Hepatocyte (in vitro differentiated cells): ENCODE data around the gene DPH5. TPM values are rescaled to one million over a fixed set of nuclear protein-coding genes. Genes with fewer than 3 reads are reported as not detected.

Source experiments
- DNase-seq: peaks from one replicate; pipeline ENCODE4 v3.0.0-alpha.2; 2016; ENCODE audit warnings: low spot score
- H2AFZ ChIP-seq: fragments of 200-600 bp; sonication (generic); 2 replicates; pipeline ENCODE4 v1.6.0; 2016; ENCODE audit warnings: antibody characterized with exemption, mild to moderate bottlenecking
- H3K27ac ChIP-seq: fragments of 200-600 bp; sonication (generic); 2 replicates; pipeline ENCODE4 v1.5.1; 2016; ENCODE audit warnings: mild to moderate bottlenecking
- H3K27me3 ChIP-seq: fragments of 200-600 bp; sonication (generic); 2 replicates; pipeline ENCODE4 v1.6.1; 2016
- H3K36me3 ChIP-seq: fragments of 200-600 bp; sonication (generic); replicated peaks from 2 replicates; pipeline ENCODE4 v1.5.1; 2016; ENCODE audit warnings: low read depth; ENCODE audit not compliant: insufficient read depth
- H3K4me1 ChIP-seq: fragments of 200-600 bp; sonication (generic); 2 replicates; pipeline ENCODE4 v1.5.1; 2016; ENCODE audit warnings: mild to moderate bottlenecking, moderate library complexity; ENCODE audit not compliant: insufficient read depth
- H3K4me2 ChIP-seq: fragments of 200-600 bp; sonication (generic); 2 replicates; pipeline ENCODE4 v1.6.0; 2016
- H3K4me3 ChIP-seq: fragments of 200-600 bp; sonication (generic); 2 replicates; pipeline ENCODE4 v1.5.1; 2016; ENCODE audit warnings: mild to moderate bottlenecking
- H3K79me2 ChIP-seq: fragments of 200-600 bp; sonication (generic); 2 replicates; pipeline ENCODE4 v1.6.0; 2017; ENCODE audit warnings: mild to moderate bottlenecking
- H3K9me2 ChIP-seq: fragments of 200-600 bp; sonication (generic); replicated peaks from 2 replicates; pipeline ENCODE4 v1.6.0; 2017; ENCODE audit warnings: mild to moderate bottlenecking; ENCODE audit not compliant: insufficient read depth
- H3K9me3 ChIP-seq: fragments of 200-600 bp; sonication (generic); 2 replicates; pipeline ENCODE4 v1.5.1; 2016; ENCODE audit warnings: low read depth, mild to moderate bottlenecking
- H4K20me1 ChIP-seq: fragments of 200-600 bp; sonication (generic); 2 replicates; pipeline ENCODE4 v1.6.0; 2016; ENCODE audit warnings: mild to moderate bottlenecking; ENCODE audit not compliant: insufficient read depth, poor library complexity, severe bottlenecking
- CTCF ChIP-seq: fragments of 200-600 bp; sonication (generic); IDR thresholded peaks from 2 replicates; pipeline ENCODE4 v1.5.1; 2016; ENCODE audit warnings: antibody characterized with exemption, mild to moderate bottlenecking; ENCODE audit not compliant: poor library complexity
- EZH2 ChIP-seq: fragments of 200-600 bp; sonication (generic); IDR thresholded peaks from 2 replicates; pipeline ENCODE4 v1.6.1; 2016; ENCODE audit warnings: antibody characterized with exemption, mild to moderate bottlenecking, borderline replicate concordance
- EZH2phosphoT487 ChIP-seq: fragments of 200-600 bp; sonication (generic); IDR thresholded peaks from one replicate; pipeline ENCODE4 v1.6.1; 2018; ENCODE audit warnings: antibody characterized with exemption, mild to moderate bottlenecking, low read depth, moderate library complexity; ENCODE audit not compliant: unreplicated experiment, severe bottlenecking
- WGBS: methylation state at CpG from one replicate; pipeline ENCODE4 v1.1.6; 2016; ENCODE audit warnings: low lambda C conversion rate; ENCODE audit errors: missing lambda C conversion rate; 5-methylcytosine and 5-hydroxymethylcytosine counted together
- polyA plus RNA-seq: library from polyadenylated mRNA; unstranded; fragments of >200 nt; fragmentation: Nextera tagmentation; extraction: Ambion mirVana; gene quantifications from 2 replicates; pipeline ENCODE4 v1.2.1, GENCODE V29; 2016
- total RNA-seq: library from RNA; depleted of rRNA; stranded (reverse); fragments of >200 nt; gene quantifications from 2 replicates; pipeline ENCODE4 v1.2.3, GENCODE V29; 2014

Gene DPH5
- total and polyA plus RNA-seq, 2 experiments from 2014 or later = 19.8 to 35.7 TPM

- Histone ChIP-seq H3K79me2 (no peaks in the 10 kb centered on the region), H3K4me2 (no peak overlapping the region), H3K9me3 (no peaks in the 10 kb centered on the region), H3K27me3 (no peaks in the 10 kb centered on the region), H3K36me3 (no peaks in the 10 kb centered on the region), H3K9me2 (no peaks in the 10 kb centered on the region), H4K20me1 (no peaks in the 10 kb centered on the region), H3K4me1 (peaks cover 7% of the 10 kb centered on the region), H3K27ac (no peak overlapping the region), H2AFZ (no peak overlapping the region), H3K4me3 (no peak overlapping the region)
- no peak for DNase-seq
- no peak for TF ChIP-seq EZH2phosphoT487
- TF ChIP-seq EZH2 = no peak
- no peak for TF ChIP-seq CTCF
- 97% methylated on average over 1 of the region's 1 CpG for WGBS
Measured at GRCh38 chr1:101005183-101005582, 20.4 kb downstream of the DPH5 start.

- no peaks in the 10 kb centered on the region for H3K9me3 ChIP-seq
- peaks cover 7% of the 10 kb centered on the region for H3K4me1 ChIP-seq
- no peaks in the 10 kb centered on the region for H4K20me1 ChIP-seq
- H3K79me2 ChIP-seq = no peaks in the 10 kb centered on the region
- no peak overlapping the region for H3K4me2 ChIP-seq
- 79% methylated on average over 3 of the region's 3 CpGs for WGBS
- H3K27ac ChIP-seq = peak overlapping the region; percentile 10
- H3K27me3 ChIP-seq = no peaks in the 10 kb centered on the region
- no peak for DNase-seq
- H3K36me3 ChIP-seq = no peaks in the 10 kb centered on the region
- no peak for TF ChIP-seq EZH2phosphoT487
- TF ChIP-seq EZH2 = no peak
- no peak for TF ChIP-seq CTCF
- no peak overlapping the region for H2AFZ ChIP-seq
- H3K9me2 ChIP-seq = no peaks in the 10 kb centered on the region
- H3K4me3 ChIP-seq = no peak overlapping the region
Measured at GRCh38 chr1:101004670-101005069, 20.9 kb downstream of the DPH5 start.

- H3K27ac ChIP-seq = no peak overlapping the region
- no peaks in the 10 kb centered on the region for H3K27me3 ChIP-seq
- no peaks in the 10 kb centered on the region for H3K79me2 ChIP-seq
- no peak overlapping the region for H3K4me2 ChIP-seq
- WGBS = 43% methylated on average over 1 of the region's 1 CpG
- no peak for TF ChIP-seq EZH2
- no peak for TF ChIP-seq CTCF
- H2AFZ ChIP-seq = no peak overlapping the region
- no peaks in the 10 kb centered on the region for H3K9me3 ChIP-seq
- no peaks in the 10 kb centered on the region for H3K36me3 ChIP-seq
- peaks cover 7% of the 10 kb centered on the region for H3K4me1 ChIP-seq
- no peaks in the 10 kb centered on the region for H4K20me1 ChIP-seq
- DNase-seq = peak; percentile 13
- no peak overlapping the region for H3K4me3 ChIP-seq
- H3K9me2 ChIP-seq = no peaks in the 10 kb centered on the region
Measured at GRCh38 chr1:101004061-101004460, 21.5 kb downstream of the DPH5 start.

- Histone ChIP-seq H3K79me2 (no peaks in the 10 kb centered on the region), H3K36me3 (no peaks in the 10 kb centered on the region), H2AFZ (no peak overlapping the region), H3K4me3 (no peak overlapping the region), H4K20me1 (no peaks in the 10 kb centered on the region), H3K9me2 (no peaks in the 10 kb centered on the region), H3K4me2 (no peak overlapping the region), H3K4me1 (peaks cover 7% of the 10 kb centered on the region), H3K9me3 (no peaks in the 10 kb centered on the region), H3K27me3 (no peaks in the 10 kb centered on the region), H3K27ac (no peak overlapping the region)
- DNase-seq = no peak
- TF ChIP-seq EZH2phosphoT487 = no peak
- no peak for TF ChIP-seq CTCF
- TF ChIP-seq EZH2 = no peak
- 85% methylated on average over 1 of the region's 1 CpG for WGBS
Measured at GRCh38 chr1:101003012-101003650, 22.5 kb downstream of the DPH5 start.
